Astrocyte of the hippocampus (primary cell): ENCODE measurements around the gene ABCC8.

Experiments
- DNase-seq: peaks from one replicate; pipeline ENCODE4 v3.0.0; 2011; ENCODE audit warnings: low read depth, low spot score

ABCC8 gene

DNA sequence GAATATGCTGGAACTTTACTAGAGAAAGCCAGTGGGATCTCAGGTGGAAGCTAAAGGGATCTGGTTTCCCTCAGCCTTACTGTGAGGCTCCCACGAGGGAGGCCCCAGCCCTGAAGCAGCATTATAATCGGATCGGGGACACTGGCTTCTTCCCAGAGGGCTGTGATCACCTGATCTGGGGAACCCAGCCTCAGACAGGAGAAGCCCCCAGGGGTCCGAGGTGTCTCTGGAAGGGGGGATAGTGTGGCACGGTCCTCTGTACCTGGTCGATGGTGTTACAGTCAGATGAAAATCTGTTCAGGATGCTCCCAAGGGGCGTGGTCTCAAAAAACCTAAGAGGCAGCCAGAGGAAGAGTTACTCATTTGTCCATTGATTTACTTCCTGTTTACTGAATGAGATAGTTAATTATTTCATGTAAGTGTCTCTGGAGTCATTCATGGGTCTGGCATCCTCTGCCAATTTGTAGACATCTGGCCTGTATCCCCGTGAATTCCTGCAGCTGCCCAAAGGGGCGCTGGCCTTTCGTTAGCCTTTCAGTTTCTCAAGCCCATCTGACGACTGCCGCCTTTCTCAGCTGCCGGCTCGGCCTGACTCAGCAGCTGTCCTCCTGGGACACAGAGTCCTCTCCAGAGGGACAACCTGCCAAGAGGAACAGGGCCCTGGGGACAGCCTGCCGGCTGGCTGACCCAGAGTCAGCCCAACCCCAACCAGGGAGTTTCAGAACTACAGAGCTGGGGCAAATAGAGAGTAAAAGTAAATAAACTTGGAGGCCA lies 71.2 kb downstream of the ABCC8 start:
- DNase-seq = peak; percentile 16

- DNase-seq = peak; percentile 33
These were observed 72.5 kb downstream of the ABCC8 start for GRCh38 chr11:17403980-17404759.

- no peak for DNase-seq
These were observed 74.2 kb downstream of the ABCC8 start for GRCh38 chr11:17402486-17402885.

GRCh38 chr11:17401841-17402240 lies 74.8 kb downstream of the ABCC8 start:
- DNase-seq = no peak

GRCh38 chr11:17401316-17401715 lies 75.3 kb downstream of the ABCC8 start:
- DNase-seq = no peak

DNA sequence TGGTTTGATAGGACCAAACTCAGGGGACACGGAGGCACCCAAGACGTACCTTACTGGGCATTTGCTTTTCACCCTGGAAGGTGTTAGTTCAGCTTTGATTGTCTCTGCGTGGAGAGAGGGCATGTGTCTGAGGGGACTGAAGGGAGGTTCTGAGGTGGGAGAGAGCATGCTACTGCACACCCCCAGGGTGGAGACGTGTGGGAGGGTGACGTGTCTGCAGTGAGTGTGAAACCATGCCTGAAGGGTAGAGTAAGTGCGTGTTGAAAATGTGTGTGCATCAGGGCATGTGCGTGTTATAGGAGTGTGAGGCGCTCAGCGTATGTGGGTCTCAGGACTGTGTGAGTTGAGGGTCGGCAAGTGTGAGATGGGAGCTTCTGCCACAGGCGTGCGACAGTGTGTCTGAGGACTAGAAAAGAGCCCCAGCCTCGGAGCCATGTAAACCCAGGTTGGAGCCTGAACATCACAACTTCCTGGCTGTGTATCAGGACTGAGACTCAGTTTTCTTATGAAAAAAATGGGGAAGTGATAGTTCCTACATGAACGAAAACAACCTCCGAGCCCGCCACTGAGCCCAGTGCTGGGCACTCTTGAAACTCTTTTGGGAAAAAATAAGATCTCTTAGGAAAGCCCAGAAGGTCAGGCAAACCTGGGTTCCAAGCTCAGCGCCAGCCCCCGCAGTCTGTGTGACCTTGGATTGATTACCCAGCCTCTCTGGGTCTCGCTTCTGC lies 76.4 kb downstream of the ABCC8 start:
- no peak for DNase-seq

DNA sequence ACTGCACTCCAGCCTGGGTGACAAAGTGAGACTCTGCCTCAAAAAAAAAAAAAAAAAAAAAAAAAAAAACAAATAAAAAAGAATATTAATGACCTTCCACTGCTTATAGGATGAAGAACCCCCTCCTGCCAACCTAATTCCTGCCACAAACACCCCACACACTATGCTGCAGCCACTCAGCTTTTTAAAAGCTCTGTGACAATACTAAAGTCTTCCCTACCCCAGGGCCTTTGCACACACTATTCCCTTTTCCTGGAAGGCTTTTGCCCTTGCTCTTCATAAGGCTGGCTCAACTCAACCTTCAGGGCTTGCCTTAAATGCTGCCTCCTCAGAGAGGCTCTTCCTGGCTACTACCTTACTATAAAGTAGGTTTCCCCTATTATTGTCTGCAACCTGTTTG lies 77.4 kb downstream of the ABCC8 start:
- DNase-seq = no peak

DNA sequence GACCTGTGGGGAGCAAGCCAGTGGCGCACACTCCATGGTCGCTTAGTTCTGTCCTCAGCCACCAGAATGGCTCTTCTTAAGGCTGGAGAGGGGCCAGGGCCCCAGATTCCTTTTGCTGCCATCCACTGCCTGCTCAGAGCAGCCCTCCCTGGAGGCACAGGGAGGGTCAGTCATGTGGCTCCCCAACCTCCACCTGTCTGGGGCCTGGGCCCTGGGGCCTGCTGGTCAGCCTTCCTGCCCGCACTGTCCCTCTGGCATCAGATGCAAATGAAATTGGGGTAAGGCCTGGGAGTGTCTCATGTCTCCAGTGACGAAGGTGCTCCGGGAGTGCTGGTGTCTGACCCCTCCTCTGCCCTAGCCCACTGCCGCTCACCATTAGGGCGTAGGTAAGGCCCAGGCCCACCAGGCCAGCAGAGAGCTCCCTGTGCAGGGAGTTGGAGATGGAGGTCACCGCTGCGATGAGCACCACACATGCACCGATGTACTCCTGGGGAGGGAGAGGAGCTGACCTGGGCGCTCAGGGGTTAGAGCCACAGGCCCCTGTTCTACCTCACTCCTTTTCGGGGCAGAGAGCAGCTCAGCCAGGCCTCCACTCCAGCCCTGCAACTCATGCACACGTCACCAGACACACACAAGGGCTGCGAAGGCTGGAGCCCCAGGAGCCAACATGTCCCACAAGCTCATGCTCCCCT lies 79.2 kb downstream of the ABCC8 start:
- no peak for DNase-seq

GRCh38 chr11:17396598-17397310 lies 79.9 kb downstream of the ABCC8 start:
- DNase-seq = no peak

DNA sequence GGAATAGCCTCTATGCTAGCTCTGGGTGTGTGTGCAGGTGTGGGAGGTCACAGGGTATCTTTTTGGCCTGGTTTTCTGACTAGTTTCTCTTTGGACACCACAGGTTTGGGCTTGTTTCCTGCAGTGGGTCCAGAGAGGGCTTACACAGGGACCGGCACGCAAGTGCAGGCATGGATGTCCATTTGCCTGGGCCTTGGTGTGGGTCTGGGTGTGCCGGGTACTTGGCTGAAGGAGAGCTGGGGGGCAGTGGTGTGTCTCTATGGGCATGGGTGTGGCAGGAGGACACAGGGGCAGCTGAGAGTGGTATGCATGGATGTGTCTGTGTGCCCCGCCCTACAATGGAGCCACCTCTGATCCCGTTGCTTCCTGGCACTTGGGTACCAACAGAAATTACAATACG lies 80.7 kb downstream of the ABCC8 start:
- DNase-seq = no peak

- DNase-seq = no peak
These were observed 81.1 kb downstream of the ABCC8 start for GRCh38 chr11:17395554-17395961.

- DNase-seq = no peak
These were observed 81.8 kb downstream of the ABCC8 start for GRCh38 chr11:17394743-17395390.

- no peak for DNase-seq
These were observed 83.2 kb downstream of the ABCC8 start for GRCh38 chr11:17393472-17393871.

GRCh38 chr11:17392872-17393271 lies 83.8 kb downstream of the ABCC8 start:
- no peak for DNase-seq

GRCh38 chr11:17391493-17392355 lies 84.9 kb downstream of the ABCC8 start:
- no peak for DNase-seq

DNA sequence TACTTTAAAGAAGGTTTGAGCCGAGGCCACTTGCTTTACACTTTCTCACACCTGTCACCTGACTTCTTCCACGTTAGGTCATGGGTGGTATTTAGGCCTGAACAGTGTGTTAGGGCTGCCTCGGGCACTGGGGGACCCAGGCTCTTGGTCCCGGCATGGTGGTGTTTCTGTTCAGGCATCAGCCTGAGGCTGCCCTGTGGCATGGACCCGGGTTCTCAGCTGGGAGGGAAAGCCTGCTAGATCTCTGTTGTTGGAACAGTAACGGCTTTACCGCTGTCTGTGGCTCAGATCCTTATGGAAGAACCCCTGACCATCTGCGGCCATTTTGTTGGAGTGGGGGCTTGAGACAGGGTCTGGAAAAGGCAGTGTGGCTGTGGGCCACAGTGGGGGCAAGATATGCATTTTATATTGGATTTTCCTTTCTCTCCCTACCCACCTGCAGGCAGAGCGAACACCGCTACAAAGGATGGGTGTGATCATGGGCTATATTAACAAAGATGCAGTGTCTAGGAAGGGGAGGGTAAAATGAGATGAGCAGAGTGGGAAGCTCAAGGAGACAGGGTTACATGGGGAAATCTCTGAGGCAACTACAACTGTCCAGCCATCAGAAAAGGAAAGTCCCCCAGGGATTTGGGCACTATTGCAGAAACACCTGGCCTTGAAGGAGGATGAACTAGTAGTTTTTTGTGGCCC lies 86.5 kb downstream of the ABCC8 start:
- no peak for DNase-seq

GRCh38 chr11:17389211-17389956 lies 87.3 kb downstream of the ABCC8 start:
- peak; percentile 76 for DNase-seq

GRCh38 chr11:17388609-17389210 lies 87.9 kb downstream of the ABCC8 start, which contains the start of gene KCNJ11:
TSS of gene KCNJ11 (minus strand) at chr11:17388659. CDS start at chr11:17388091, 568 bp downstream.
- DNase-seq = no peak
